ENCODE data around the gene ATG7. TPM values are rescaled to one million over a fixed set of nuclear protein-coding genes. Genes with fewer than 3 reads are reported as not detected.

Gene ATG7
- total and polyA plus RNA-seq, 10 of the 15 experiments (the other 5 are each of a cell fraction or from before 2014, with no cell fraction given) = 13.5 to 49.5 (median 26.4) TPM

DNA sequence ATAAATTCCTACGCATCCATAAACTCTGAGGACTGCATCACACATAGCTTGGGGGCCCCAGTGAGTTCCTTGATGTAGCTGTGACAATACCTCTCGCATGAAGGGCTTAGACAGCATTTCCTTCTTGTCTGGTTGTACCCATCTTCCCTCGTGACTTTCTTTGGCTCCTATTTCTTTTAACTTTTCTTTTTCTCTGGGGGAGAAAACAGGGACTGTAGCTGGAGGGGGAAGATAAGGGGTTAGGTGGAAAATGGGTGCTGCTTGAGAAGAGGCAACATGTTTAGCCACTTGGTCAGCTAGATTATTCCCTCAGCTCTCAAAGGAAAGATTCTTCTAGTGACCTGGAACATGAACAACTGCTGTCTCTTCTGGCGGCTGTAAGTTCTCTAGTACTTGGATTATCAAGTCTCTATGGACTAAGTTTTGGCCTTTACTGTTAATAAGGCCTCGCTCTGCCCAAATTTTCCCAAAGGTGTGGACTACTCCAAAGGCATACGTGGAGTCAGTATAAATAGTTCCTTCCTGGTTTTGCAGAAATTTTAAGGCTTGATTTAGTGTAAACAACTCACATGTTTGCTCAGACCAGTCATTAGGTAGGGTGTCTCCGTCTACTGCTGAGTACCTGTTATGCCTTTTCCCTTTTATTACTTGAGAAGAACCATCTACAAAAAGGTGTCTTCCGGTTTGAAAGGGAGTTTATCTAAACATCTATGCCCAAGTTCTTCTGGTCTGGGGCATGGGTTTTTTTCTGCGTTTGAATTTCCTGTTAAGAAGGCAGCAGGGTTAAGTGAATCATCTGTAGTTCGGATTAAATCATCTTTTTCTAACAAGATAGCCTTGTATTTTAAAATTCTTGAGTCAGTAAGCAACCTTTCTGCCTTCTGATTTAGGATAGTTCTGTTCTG, 21.0 kb upstream of the ATG7 start:
- ATAC-seq (no peak), FAIRE-seq (no peak), DNase-seq (ENCODE audit: low read depth, low spot score) (no peak)
- no peak overlapping the region for H3K27ac ChIP-seq (ENCODE audit: control insufficient read depth, insufficient read depth)
- H3K36me3 ChIP-seq (ENCODE audit: control insufficient read depth in 2 of 2, insufficient read depth in 2 of 2, low read length in 1 of 2) = no peaks in the 10 kb centered on the region
- H3K27me3 ChIP-seq (replicated peaks in 1 of 2; ENCODE audit: control insufficient read depth in 2 of 2, insufficient read depth in 2 of 2, low read length in 1 of 2) = peaks cover 0 to 2% of the 10 kb centered on the region in 2 experiments; a peak in 1 of 4 replicates
- H3K4me3 ChIP-seq = no peak overlapping the region
- no TSS peak for BruUV-seq (replicated peaks)
- H3K4me1 ChIP-seq (ENCODE audit: control insufficient read depth, insufficient read depth, low read length) = no peaks in the 10 kb centered on the region
- SMC1A ChIA-PET (ENCODE audit: uncharacterized antibody, unreplicated experiment) = no interaction called here
- H2AFZ ChIP-seq (ENCODE audit: control insufficient read depth, low read depth, low read length) = no peak overlapping the region
- intact Hi-C loops (cut with micrococcal nuclease; ENCODE audit: unreplicated experiment) (loop anchor here (5.0 kb wide), 1 partner anchor 86 kb away; no protein-coding TSS in a partner anchor), in situ Hi-C loops (cut with MboI) (no loop called here)
- RAD21 ChIA-PET (ENCODE audit: unreplicated experiment) = no interaction called here
- CTCF ChIA-PET = interaction anchor here (1.1 kb wide), 1 partner anchor 19 kb away, joined by 3 read pairs; no protein-coding TSS in a partner anchor
- TF ChIP-seq NFIC (IDR thresholded peaks at IDR 0.05; ENCODE audit: low read depth, low read length) = no peak
- TF ChIP-seq ATF7 (IDR thresholded peaks at IDR 0.05; ENCODE audit: low read depth) = no peak
- TF ChIP-seq ZNF622 (IDR thresholded peaks at IDR 0.05) = no peak
- no peak for TF ChIP-seq FOXK2 (IDR thresholded peaks at IDR 0.05)
- TF ChIP-seq PML (IDR thresholded peaks at IDR 0.05; ENCODE audit: low read length) = no peak
- POLR2A ChIA-PET = no interaction called here
- no peaks in the 10 kb centered on the region for H4K20me1 ChIP-seq (ENCODE audit: control insufficient read depth, insufficient read depth)
- H3K9ac ChIP-seq (ENCODE audit: control insufficient read depth, insufficient read depth, low read length) = no peak overlapping the region
- H3K9me3 ChIP-seq (replicated peaks; ENCODE audit: control insufficient read depth, insufficient read depth, low read length) = no peaks in the 10 kb centered on the region; the same call in 2 of the 3 replicates
- WGBS (ENCODE audit: insufficient coverage, insufficient replicate concordance, low lambda C conversion rate, missing lambda C conversion rate) = 33% methylated on average over 10 of the region's 10 CpGs
- H3K79me2 ChIP-seq (ENCODE audit: control insufficient read depth, insufficient read depth, low read length) = no peaks in the 10 kb centered on the region
- no peak overlapping the region for H3K4me2 ChIP-seq (ENCODE audit: control insufficient read depth, insufficient read depth)

DNA sequence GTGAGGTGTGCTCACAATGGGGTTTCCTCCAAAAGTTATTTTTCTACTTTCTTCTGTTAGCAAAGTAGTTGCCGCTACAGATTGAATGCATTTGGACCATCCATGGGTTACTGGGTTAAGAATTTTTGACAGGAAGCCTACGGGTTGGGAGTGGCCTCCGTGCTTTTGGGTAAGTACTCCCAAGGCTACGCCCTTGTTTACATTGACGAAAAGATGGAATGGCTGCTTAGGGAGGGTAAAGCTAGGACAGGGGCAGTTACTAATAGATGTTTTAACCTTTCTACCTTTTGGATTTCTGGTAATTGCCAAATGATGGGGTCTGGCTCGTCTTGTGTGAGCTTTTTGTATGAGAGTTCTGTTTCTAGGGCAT, 20.4 kb upstream of the ATG7 start:
- no peak overlapping the region for H3K4me2 ChIP-seq (ENCODE audit: control insufficient read depth, insufficient read depth)
- CTCF ChIA-PET = no interaction called here
- no peaks in the 10 kb centered on the region for H3K4me1 ChIP-seq (ENCODE audit: control insufficient read depth, insufficient read depth, low read length)
- BruUV-seq (replicated peaks) = no TSS peak
- DNase-seq (ENCODE audit: low read depth, low spot score) = no peak
- no peaks in the 10 kb centered on the region; the same call in 2 of the 3 replicates for H3K9me3 ChIP-seq (replicated peaks; ENCODE audit: control insufficient read depth, insufficient read depth, low read length)
- H4K20me1 ChIP-seq (ENCODE audit: control insufficient read depth, insufficient read depth) = no peaks in the 10 kb centered on the region
- no peak overlapping the region for H3K9ac ChIP-seq (ENCODE audit: control insufficient read depth, insufficient read depth, low read length)
- WGBS (ENCODE audit: insufficient coverage, insufficient replicate concordance, low lambda C conversion rate, missing lambda C conversion rate) = 58% methylated on average over 6 of the region's 6 CpGs
- POLR2A ChIA-PET = no interaction called here
- in situ Hi-C loops (cut with MboI) = no loop called here
- H3K36me3 ChIP-seq (ENCODE audit: control insufficient read depth in 2 of 2, insufficient read depth in 2 of 2, low read length in 1 of 2) = no peaks in the 10 kb centered on the region
- no peaks in the 10 kb centered on the region for H3K79me2 ChIP-seq (ENCODE audit: control insufficient read depth, insufficient read depth, low read length)
- FAIRE-seq = no peak
- no peak overlapping the region for H3K4me3 ChIP-seq
- no peak overlapping the region for H3K27ac ChIP-seq (ENCODE audit: control insufficient read depth, insufficient read depth)
- H2AFZ ChIP-seq (ENCODE audit: control insufficient read depth, low read depth, low read length) = no peak overlapping the region
- no peak for ATAC-seq
- H3K27me3 ChIP-seq (replicated peaks in 1 of 2; ENCODE audit: control insufficient read depth in 2 of 2, insufficient read depth in 2 of 2, low read length in 1 of 2) = peaks cover 0 to 2% of the 10 kb centered on the region in 2 experiments; a peak in 1 of 4 replicates
- SMC1A ChIA-PET (ENCODE audit: uncharacterized antibody, unreplicated experiment) = no interaction called here
- intact Hi-C loops (cut with micrococcal nuclease; ENCODE audit: unreplicated experiment) = loop anchor here (5.0 kb wide), 1 partner anchor 86 kb away; no protein-coding TSS in a partner anchor
- RAD21 ChIA-PET (ENCODE audit: unreplicated experiment) = no interaction called here
- TF ChIP-seq BRCA1 (IDR thresholded peaks at IDR 0.05; ENCODE audit: low read depth, low read length) (no peak), MYB (IDR thresholded peaks at IDR 0.05; ENCODE audit: borderline replicate concordance, low read depth, low read length) (no peak), EZH2 (IDR thresholded peaks at IDR 0.05; ENCODE audit: borderline replicate concordance, control insufficient read depth, low read depth, low read length) (no peak), BMI1 (IDR thresholded peaks at IDR 0.05; ENCODE audit: borderline replicate concordance) (no peak), EED (IDR thresholded peaks at IDR 0.05; ENCODE audit: low read depth) (no peak)
- TF ChIP-seq, protein P1, sequence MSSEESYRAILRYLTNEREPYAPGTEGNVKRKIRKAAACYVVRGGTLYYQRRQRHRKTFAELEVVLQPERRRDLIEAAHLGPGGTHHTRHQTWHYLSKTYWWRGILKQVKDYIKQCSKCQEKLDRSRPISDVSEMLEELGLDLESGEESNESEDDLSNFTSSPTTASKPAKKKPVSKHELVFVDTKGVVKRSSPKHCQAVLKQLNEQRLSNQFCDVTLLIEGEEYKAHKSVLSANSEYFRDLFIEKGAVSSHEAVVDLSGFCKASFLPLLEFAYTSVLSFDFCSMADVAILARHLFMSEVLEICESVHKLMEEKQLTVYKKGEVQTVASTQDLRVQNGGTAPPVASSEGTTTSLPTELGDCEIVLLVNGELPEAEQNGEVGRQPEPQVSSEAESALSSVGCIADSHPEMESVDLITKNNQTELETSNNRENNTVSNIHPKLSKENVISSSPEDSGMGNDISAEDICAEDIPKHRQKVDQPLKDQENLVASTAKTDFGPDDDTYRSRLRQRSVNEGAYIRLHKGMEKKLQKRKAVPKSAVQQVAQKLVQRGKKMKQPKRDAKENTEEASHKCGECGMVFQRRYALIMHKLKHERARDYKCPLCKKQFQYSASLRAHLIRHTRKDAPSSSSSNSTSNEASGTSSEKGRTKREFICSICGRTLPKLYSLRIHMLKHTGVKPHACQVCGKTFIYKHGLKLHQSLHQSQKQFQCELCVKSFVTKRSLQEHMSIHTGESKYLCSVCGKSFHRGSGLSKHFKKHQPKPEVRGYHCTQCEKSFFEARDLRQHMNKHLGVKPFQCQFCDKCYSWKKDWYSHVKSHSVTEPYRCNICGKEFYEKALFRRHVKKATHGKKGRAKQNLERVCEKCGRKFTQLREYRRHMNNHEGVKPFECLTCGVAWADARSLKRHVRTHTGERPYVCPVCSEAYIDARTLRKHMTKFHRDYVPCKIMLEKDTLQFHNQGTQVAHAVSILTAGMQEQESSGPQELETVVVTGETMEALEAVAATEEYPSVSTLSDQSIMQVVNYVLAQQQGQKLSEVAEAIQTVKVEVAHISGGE (CRISPR knock-in tag; IDR thresholded peaks at IDR 0.05) = no peak
- TF ChIP-seq, protein P2, sequence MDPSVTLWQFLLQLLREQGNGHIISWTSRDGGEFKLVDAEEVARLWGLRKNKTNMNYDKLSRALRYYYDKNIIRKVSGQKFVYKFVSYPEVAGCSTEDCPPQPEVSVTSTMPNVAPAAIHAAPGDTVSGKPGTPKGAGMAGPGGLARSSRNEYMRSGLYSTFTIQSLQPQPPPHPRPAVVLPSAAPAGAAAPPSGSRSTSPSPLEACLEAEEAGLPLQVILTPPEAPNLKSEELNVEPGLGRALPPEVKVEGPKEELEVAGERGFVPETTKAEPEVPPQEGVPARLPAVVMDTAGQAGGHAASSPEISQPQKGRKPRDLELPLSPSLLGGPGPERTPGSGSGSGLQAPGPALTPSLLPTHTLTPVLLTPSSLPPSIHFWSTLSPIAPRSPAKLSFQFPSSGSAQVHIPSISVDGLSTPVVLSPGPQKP (IDR thresholded peaks at IDR 0.05; ENCODE audit: low read depth, low read length) = no peak
